Uterus (tissue), 2 donors: ENCODE measurements around the gene HLCS.

Experiments
- CTCF ChIP-seq, 4 experiments: fragments of 200-600 bp in 2 of 4; fragments of 450-650 bp in 2 of 4; sonication (generic) in 2 of 4; IDR thresholded peaks; one replicate each; pipeline ENCODE4 v1.5.1; 2016 to 2019; ENCODE audit warnings: antibody characterized with exemption in 4 of 4, mild to moderate bottlenecking in 2 of 4, moderate library complexity in 1 of 4
- POLR2A ChIP-seq, 2 donors: fragments of 450-650 bp; IDR thresholded peaks; one replicate each; pipeline ENCODE4 v1.6.1; 2016; ENCODE audit warnings: antibody characterized with exemption in 2 of 2, mild to moderate bottlenecking in 1 of 2, moderate library complexity in 1 of 2

GRCh38 chr21:36955783-36956182 lies 10.7 kb downstream of the HLCS start:
- TF ChIP-seq POLR2A (IDR thresholded peaks at IDR 0.05) (no peak), CTCF (IDR thresholded peaks at IDR 0.05) (no peak)
